Right forelimb (tissue), 1 donor: ENCODE measurements around the gene KRTAP10-2.
A peak's percentile ranks its signal among the peaks of the same experiment; 100 is the strongest.

Source experiments
- DNase-seq: peaks from one replicate; pipeline ENCODE4 v3.0.0-alpha.2; 2018

Gene KRTAP10-2

DNA sequence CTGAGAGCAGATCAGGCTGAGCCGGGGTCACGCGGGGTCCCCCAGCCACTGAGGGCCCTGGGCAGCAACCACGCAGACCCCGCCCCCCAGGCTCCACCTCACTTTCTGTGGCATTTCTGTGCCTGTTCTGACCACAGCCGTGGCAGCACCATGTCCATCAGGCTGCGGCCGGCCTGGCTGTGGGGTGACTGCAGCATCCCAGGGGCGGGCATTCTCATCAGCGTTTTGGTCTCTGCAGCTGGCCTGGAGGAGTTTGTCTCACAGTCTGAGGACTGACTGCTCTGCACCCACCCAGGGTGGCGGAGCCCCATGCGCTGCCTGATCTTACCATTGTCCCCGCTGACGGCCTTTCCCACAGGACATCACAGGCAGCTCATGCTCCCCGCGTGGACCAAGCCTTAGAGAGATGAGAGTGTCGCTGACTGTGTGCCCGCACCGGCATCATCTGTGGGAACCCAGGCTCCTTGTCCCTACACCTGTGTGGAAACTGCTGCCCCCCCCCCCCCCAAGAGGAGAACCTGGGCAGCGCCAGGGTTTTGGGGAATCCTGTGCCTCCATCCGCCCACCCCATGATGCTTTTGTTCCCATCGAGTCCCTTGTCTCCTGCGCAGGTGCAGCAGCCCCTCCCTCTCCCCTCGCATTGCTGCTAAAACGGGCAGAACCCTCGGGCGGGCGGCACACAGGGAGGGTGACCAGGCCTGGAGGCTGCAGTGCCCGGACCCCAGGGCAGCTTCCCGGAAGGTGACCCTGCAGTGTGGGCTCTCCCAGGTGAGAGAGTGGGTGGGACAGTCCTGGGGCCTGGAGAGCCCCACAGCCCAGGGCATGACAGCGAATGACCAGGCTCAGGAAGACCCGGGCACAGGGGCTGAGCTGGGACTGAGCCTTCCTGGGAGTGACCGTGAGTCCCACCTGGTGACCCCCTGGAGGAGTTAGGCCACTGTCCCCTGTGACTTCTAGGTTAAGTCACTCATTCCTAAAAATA, 13.1 kb downstream of the KRTAP10-2 start:
- peak; percentile 20 for DNase-seq

DNA sequence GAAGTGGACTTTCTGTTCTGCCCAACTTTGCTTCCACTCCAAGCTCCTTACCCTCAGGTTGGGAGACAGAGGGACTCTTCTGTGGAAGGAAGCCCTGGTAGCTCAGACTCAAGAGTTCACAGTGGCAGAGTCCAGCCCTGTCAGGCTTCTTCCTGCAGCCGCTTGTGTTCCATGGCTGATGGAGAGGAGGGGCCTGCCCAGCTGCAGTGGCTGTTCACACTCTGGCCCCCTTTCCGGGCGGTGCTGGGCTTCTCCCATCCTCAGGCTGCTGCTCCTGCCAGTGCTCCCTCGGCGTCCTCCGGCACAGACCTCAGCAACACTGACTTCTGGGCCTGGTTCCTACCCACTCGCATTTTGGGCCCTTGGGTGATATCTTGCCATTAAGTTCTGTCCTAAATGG, 15.3 kb downstream of the KRTAP10-2 start:
- DNase-seq, result peak; percentile 32

DNA sequence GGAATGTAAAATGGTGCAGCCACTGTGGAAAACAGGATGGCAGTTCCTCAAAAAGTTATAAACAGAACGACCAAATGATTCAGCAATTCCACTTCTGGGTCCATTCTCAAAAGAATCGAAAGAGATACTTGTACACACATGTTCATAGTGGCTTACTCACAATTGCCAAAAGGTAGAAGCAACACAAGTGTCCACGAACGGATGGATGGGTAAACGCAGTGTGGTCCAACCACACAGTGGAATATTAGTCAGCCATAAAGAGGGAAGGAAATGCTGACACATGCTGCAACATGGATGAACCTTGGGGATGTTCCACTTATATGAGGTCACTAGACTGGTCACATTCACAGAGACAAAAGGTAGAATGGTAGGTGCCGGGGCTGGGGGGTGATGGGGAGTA, 16.6 kb downstream of the KRTAP10-2 start:
- peak; percentile 20 for DNase-seq

DNA sequence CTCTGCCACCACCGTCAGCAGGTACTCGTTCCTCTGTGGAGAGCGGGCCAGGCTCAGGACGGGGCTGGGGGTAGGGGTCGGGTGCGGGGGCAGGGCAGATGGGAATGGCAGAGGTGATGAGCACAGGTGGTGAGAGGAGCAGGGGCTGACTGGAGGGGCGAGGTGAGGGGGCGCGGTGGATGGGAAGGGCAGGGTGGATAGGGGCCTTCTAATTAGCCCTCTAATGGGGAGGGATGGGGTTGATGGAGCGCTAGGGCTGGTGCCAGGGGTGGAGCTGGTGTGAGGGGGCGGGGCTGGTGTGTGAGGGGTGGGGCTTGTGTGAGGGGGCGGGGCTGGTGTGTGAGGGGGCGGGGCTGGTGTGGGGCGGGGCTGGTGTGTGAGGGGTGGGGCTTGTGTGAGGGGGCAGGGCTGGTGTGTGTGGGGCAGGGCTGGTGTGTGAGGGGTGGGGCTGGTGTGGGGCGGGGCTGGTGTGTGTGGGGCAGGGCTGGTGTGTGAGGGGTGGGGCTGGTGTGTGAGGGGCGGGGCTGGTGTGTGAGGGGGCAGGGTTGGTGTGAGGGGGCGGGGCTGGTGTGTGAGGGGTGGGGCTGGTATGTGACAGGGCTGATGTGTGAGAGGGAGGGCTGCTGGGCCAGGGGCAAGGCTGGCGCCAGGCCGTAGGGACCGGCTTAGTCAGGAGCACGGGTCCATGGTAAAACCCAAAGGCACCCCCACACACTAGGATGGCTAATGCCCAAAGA, 17.2 kb downstream of the KRTAP10-2 start:
- DNase-seq, result peak; percentile 10

- peak; percentile 33 for DNase-seq
Measured at GRCh38 chr21:44533121-44533890, 18.0 kb downstream of the KRTAP10-2 start.

- DNase-seq, result peak; percentile 23
Measured at GRCh38 chr21:44532712-44533111, 18.6 kb downstream of the KRTAP10-2 start.

DNA sequence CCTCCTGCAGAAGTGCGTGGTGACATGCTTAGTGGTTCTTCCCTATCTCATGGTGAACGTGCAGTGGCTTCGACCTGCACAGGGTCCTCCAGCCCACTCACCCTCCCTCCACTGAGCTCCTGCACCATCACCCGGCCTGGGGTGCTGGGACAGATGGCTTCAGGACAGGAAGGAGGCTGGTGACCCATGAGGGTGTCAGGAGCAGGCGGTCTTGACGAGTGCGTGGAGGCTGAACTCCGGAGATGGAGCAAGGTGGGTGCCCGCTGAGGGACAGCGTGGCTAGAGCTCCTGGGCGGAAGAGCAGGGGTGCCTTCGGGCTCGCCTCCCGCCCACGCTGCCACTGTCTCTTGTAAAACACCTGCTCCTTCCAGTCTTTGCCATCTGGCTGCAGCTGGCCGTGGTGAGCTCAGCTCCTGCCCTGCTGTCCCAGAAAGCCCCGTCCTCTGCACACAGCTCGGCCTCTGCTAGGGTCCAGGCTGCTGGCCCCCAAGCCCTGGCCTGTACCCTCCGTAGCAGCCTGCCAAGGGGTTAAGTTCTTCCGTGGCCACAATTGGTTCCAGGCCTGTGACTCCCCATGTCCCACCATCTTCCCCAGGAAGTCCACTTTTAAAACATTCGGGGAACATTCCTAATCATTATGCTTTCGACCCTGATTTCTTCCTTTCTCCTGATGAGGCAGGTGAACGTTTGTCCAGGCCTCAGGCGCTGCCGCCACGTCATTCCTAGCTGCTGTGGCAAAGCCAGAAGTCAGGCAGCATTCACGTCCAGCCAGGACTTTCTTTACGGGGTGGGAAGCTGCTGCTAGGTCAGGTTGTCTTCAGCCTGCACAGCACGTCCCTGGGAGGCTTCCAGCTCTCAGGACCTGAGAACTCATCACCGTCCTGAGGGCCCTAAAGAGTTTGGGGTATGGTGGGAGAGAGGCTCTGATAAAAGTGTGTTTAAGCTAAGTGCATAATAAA, 19.4 kb downstream of the KRTAP10-2 start:
- peak; percentile 38 for DNase-seq

- peak; percentile 37 for DNase-seq
Measured at GRCh38 chr21:44530903-44531605, 20.3 kb downstream of the KRTAP10-2 start.

DNA sequence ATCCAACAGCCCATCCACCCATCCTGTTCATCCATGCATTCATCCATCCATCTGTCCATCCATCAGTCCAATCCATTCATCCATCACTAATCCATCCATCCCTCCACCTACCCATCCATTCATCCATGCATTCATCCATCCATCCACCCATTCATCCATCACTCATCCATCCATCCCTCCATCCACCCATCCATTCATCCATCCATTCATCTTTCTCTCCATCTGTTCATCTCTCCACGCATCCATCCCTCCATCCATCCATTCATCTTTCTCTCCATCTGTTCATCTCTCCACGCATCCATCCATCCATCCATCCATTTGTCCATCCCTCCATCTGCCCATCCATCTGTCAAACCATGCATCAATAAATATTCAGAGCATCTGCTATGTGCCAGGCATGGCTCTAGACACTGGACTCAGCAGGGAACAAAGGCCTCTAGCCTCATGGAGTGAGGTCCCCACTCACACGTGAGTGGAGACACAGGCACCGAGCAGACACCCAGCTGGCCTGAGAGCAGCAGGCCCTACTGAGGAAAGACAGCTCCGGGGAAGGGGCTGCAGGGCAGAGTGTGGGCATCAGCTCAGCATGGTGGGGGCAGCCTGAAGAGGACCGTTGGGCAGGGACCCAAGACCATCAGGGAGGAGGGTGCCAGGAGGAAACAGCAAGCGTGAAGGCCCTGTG, 20.9 kb downstream of the KRTAP10-2 start:
- peak; percentile 25 for DNase-seq

- DNase-seq, result peak; percentile 19
Measured at GRCh38 chr21:44529503-44530125, 21.7 kb downstream of the KRTAP10-2 start.

GRCh38 chr21:44529011-44529421, 22.3 kb downstream of the KRTAP10-2 start:
- peak; percentile 16 for DNase-seq

DNA sequence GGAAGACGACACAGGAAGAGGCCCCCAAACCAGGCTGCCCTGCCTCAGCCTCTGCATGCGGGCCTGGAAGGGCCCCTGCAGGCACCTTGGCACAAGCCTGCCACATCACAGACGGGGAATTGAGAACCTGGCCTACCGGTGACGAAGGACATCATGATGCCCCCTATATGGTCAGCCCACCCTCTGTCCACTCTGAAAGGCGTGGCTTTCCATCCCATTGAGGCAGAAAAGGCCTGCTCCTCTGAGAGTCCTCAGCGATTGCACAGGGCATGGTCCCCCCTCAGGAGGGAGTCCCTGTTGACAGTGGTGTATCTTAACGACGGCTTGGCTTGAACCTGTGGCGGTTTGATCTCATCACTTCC, 22.7 kb downstream of the KRTAP10-2 start:
- peak; percentile 29 for DNase-seq

DNA sequence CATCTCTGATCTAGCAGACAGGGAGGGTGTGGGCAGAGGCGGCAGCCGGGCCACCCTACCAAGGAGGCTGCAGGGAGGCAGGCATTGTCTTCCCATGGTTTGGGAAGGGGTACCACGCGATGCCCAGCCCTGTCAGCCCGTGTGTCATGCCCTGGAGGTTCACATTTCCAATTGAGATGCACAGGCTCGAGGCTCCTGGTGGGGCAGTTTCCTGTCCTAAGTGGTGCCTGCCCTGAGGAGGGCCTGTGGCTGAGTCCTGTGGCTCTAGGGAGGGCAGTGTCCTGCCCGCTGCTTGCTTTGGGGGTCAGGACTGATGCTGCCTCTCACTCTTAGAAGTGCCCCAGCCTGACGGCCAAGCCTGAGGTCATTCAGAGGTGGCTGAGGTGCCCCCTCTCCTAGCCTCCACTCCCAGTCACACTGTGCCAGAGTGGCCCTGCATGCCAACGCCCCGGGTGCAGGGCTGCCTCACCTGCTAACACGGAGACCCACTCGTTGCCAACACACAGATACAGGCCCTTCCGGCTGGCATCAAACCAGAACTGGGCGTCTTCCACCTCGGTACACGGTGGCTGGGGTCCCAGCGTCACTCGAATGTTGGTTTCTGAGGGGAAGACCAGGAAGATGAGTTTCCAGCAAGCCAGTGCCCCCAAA, 23.2 kb downstream of the KRTAP10-2 start:
- DNase-seq, result no peak

DNA sequence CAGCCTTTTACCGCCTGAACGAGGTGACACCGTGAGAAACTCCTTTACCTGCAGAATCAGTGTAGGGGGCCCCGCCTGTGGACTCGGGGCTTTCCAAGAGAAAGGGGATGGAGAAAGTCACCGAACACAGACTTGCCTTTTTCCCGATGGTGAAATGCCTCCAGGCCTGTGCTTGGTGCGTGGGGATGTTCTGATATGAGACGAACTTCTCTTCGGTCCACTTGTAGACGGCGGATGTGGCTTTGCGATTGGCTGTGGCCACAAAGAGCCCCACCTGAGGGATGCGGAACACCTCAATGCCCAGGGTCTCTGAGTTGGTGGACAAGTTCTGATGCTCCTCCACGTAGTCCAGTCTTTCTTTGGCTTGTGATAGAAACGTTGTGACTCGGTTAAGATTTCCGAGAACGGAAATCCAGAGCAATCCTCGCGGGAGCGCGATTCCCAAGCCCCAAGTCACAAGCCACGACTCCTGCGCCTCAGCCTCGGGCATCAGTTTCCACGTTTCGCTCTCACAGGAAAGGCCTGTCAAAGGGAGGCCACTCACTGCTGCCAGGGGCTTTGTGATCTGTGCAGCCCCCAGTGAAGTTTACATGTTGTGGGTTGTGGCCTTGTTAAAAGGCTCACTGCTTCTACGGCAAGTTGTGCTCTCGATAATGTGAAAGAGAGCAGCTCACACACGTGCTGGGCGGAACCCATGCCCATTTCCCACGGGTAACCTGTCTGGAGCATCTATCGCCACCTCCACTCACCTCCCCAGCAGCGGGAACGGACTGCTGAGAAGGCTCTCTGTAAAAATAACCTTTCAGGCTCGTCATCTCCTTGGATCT, 23.9 kb downstream of the KRTAP10-2 start:
- no peak for DNase-seq

- DNase-seq, result no peak
Measured at GRCh38 chr21:44526096-44526997, 25.0 kb downstream of the KRTAP10-2 start.

- DNase-seq, result peak; percentile 12
Measured at GRCh38 chr21:44525391-44526095, 25.8 kb downstream of the KRTAP10-2 start.
